IgD-negative memory B cell (primary cell): ENCODE measurements around the gene LRRIQ4. TPM values are rescaled to one million over a fixed set of nuclear protein-coding genes. Genes with fewer than 3 reads are reported as not detected.
A peak's percentile ranks its signal among the peaks of the same experiment; 100 is the strongest.

Source experiments
- H3K27ac Mint-ChIP-seq, 3 donors: one replicate each; pipeline ENCODE4 v1.8.0; 2020 to 2022; ENCODE audit warnings: mild to moderate bottlenecking in 3 of 3, mixed read lengths in 3 of 3, moderate library complexity in 1 of 3
- H3K27me3 Mint-ChIP-seq: one replicate; pipeline ENCODE4 v1.8.0; 2021; ENCODE audit warnings: mixed read lengths
- H3K36me3 Mint-ChIP-seq: one replicate; pipeline ENCODE4 v1.8.0; 2020; ENCODE audit warnings: mild to moderate bottlenecking, mixed read lengths
- H3K4me1 Mint-ChIP-seq, 3 donors: one replicate each; pipeline ENCODE4 v1.8.0; 2020 to 2022; ENCODE audit warnings: mixed read lengths in 3 of 3, mild to moderate bottlenecking in 1 of 3
- H3K4me3 Mint-ChIP-seq, 4 donors: one replicate each; pipeline ENCODE4 v1.8.0; 2020 to 2022; ENCODE audit warnings: mild to moderate bottlenecking in 4 of 4, mixed read lengths in 4 of 4, moderate library complexity in 3 of 4
- H3K9me3 Mint-ChIP-seq, 3 donors: one replicate each; pipeline ENCODE4 v1.8.0; 2020 to 2021; ENCODE audit warnings: mixed read lengths in 3 of 3, mild to moderate bottlenecking in 1 of 3
- polyA plus RNA-seq: library from polyadenylated mRNA; unstranded; fragments of 300-500 nt; fragmentation: Illumina TruSeq; gene quantifications from one replicate; pipeline ENCODE4 v1.2.3, GENCODE V29; 2021

LRRIQ4 gene
- polyA plus RNA-seq, 1 donor from 2014 or later = not detected

- Mint-ChIP-seq H3K4me3 (no peak overlapping the region), H3K27ac (no peak overlapping the region), H3K27me3 (no peaks in the 10 kb centered on the region), H3K36me3 (no peaks in the 10 kb centered on the region), H3K9me3 (no peaks in the 10 kb centered on the region), H3K4me1 (no peaks in the 10 kb centered on the region)
Measured at GRCh38 chr3:169822983-169823382, 10.3 kb downstream of the LRRIQ4 start.

- Mint-ChIP-seq H3K27me3 (no peaks in the 10 kb centered on the region), H3K4me3 (no peak overlapping the region), H3K9me3 (no peaks in the 10 kb centered on the region), H3K36me3 (peaks cover 2% of the 10 kb centered on the region), H3K27ac (no peak overlapping the region), H3K4me1 (peaks cover 0 to 2% (median 0%) of the 10 kb centered on the region in 3 donors)
Measured at GRCh38 chr3:169825316-169825715, 12.6 kb downstream of the LRRIQ4 start.

- peaks cover 1% of the 10 kb centered on the region for H3K27me3 Mint-ChIP-seq
- no peak overlapping the region for H3K4me3 Mint-ChIP-seq
- peaks cover under 1 to 2% (median 1%) of the 10 kb centered on the region in 3 donors for H3K4me1 Mint-ChIP-seq
- no peak overlapping the region for H3K27ac Mint-ChIP-seq
- H3K36me3 Mint-ChIP-seq = peaks cover 2% of the 10 kb centered on the region
- no peaks in the 10 kb centered on the region for H3K9me3 Mint-ChIP-seq
Measured at GRCh38 chr3:169827712-169828111, 15.0 kb downstream of the LRRIQ4 start.

- peaks cover 15 to 20% (median 16%) of the 10 kb centered on the region in 3 donors for H3K4me1 Mint-ChIP-seq
- no peaks in the 10 kb centered on the region for H3K36me3 Mint-ChIP-seq
- peak overlapping the region in 1 of 3 donors; percentile 39 for H3K27ac Mint-ChIP-seq
- H3K4me3 Mint-ChIP-seq = peak overlapping the region in 1 of 4 donors; percentile 24
- peaks cover 3% of the 10 kb centered on the region for H3K27me3 Mint-ChIP-seq
- no peaks in the 10 kb centered on the region for H3K9me3 Mint-ChIP-seq
Measured at GRCh38 chr3:169835533-169835932, 22.9 kb downstream of the LRRIQ4 start.

- Mint-ChIP-seq H3K4me1 (peaks cover 21 to 26% (median 23%) of the 10 kb centered on the region in 3 donors), H3K36me3 (no peaks in the 10 kb centered on the region), H3K27ac (peak overlapping the region; percentile 39 to 84 (median 78)), H3K9me3 (no peaks in the 10 kb centered on the region), H3K4me3 (peak overlapping the region in 2 of 4 donors; percentile 3 to 74), H3K27me3 (peaks cover 1% of the 10 kb centered on the region)
Measured at GRCh38 chr3:169836078-169836941, 23.6 kb downstream of the LRRIQ4 start.

GRCh38 chr3:169836942-169837275 lies 24.2 kb downstream of the LRRIQ4 start:
- Mint-ChIP-seq H3K9me3 (no peaks in the 10 kb centered on the region), H3K36me3 (no peaks in the 10 kb centered on the region), H3K4me1 (peaks cover 22 to 28% (median 27%) of the 10 kb centered on the region in 3 donors), H3K27me3 (peaks cover 1% of the 10 kb centered on the region), H3K27ac (peak overlapping the region in 1 of 3 donors; percentile 78), H3K4me3 (no peak overlapping the region)

- Mint-ChIP-seq H3K4me3 (peak overlapping the region in 1 of 4 donors; percentile 58), H3K27me3 (peaks cover 1% of the 10 kb centered on the region), H3K9me3 (no peaks in the 10 kb centered on the region), H3K27ac (no peak overlapping the region), H3K36me3 (no peaks in the 10 kb centered on the region), H3K4me1 (peaks cover 31 to 33% (median 32%) of the 10 kb centered on the region in 3 donors)
Measured at GRCh38 chr3:169838511-169839030, 25.9 kb downstream of the LRRIQ4 start.

- Mint-ChIP-seq H3K36me3 (no peaks in the 10 kb centered on the region), H3K4me3 (peak overlapping the region in 3 of 4 donors; percentile 23 to 72 (median 39)), H3K9me3 (no peaks in the 10 kb centered on the region), H3K27ac (peak overlapping the region in 2 of 3 donors; percentile 18 to 65), H3K4me1 (peaks cover 29 to 32% (median 30%) of the 10 kb centered on the region in 3 donors), H3K27me3 (peaks cover 1% of the 10 kb centered on the region)
Measured at GRCh38 chr3:169841171-169841570, 28.5 kb downstream of the LRRIQ4 start.

- Mint-ChIP-seq H3K27ac (no peak overlapping the region), H3K4me1 (peaks cover 31 to 37% (median 37%) of the 10 kb centered on the region in 3 donors), H3K4me3 (peak overlapping the region in 1 of 4 donors; percentile 65)
Measured at GRCh38 chr3:169842960-169843359, 30.3 kb downstream of the LRRIQ4 start.

GRCh38 chr3:169846458-169847193 lies 34.0 kb downstream of the LRRIQ4 start:
- H3K4me3 Mint-ChIP-seq = peak overlapping the region; percentile 7 to 81 (median 60)
- H3K27ac Mint-ChIP-seq = peak overlapping the region; percentile 1 to 89 (median 8)
- H3K4me1 Mint-ChIP-seq = peaks cover 23 to 35% (median 32%) of the 10 kb centered on the region in 3 donors
- no peaks in the 10 kb centered on the region for H3K27me3 Mint-ChIP-seq
- H3K9me3 Mint-ChIP-seq = no peaks in the 10 kb centered on the region
- H3K36me3 Mint-ChIP-seq = no peaks in the 10 kb centered on the region

More at GRCh38 chr3:169842960-169843359, 30.3 kb downstream of the LRRIQ4 start:
- Mint-ChIP-seq H3K9me3 (no peaks in the 10 kb centered on the region), H3K36me3 (no peaks in the 10 kb centered on the region), H3K27me3 (no peaks in the 10 kb centered on the region)

GRCh38 chr3:169847896-169848295 lies 35.2 kb downstream of the LRRIQ4 start:
- no peaks in the 10 kb centered on the region for H3K9me3 Mint-ChIP-seq
- no peaks in the 10 kb centered on the region for H3K36me3 Mint-ChIP-seq
- no peaks in the 10 kb centered on the region for H3K27me3 Mint-ChIP-seq
- peak overlapping the region in 2 of 4 donors; percentile 2 to 77 for H3K4me3 Mint-ChIP-seq
- peaks cover 21 to 32% (median 31%) of the 10 kb centered on the region in 3 donors for H3K4me1 Mint-ChIP-seq
- H3K27ac Mint-ChIP-seq = peak overlapping the region in 1 of 3 donors; percentile 0

- peaks cover 3% of the 10 kb centered on the region for H3K36me3 Mint-ChIP-seq
- H3K27me3 Mint-ChIP-seq = no peaks in the 10 kb centered on the region
- H3K4me1 Mint-ChIP-seq = peaks cover 16 to 28% (median 23%) of the 10 kb centered on the region in 3 donors
- H3K9me3 Mint-ChIP-seq = no peaks in the 10 kb centered on the region
- H3K4me3 Mint-ChIP-seq = no peak overlapping the region
- no peak overlapping the region for H3K27ac Mint-ChIP-seq
Measured at GRCh38 chr3:169848741-169849140, 36.1 kb downstream of the LRRIQ4 start.

- Mint-ChIP-seq H3K9me3 (no peaks in the 10 kb centered on the region), H3K36me3 (peaks cover 4% of the 10 kb centered on the region), H3K4me1 (peaks cover 16 to 28% (median 21%) of the 10 kb centered on the region in 3 donors), H3K4me3 (no peak overlapping the region), H3K27me3 (no peaks in the 10 kb centered on the region), H3K27ac (no peak overlapping the region)
Measured at GRCh38 chr3:169850618-169851017, 37.9 kb downstream of the LRRIQ4 start.

- H3K27me3 Mint-ChIP-seq = peaks cover 5% of the 10 kb centered on the region
- peaks cover 4% of the 10 kb centered on the region for H3K36me3 Mint-ChIP-seq
- no peak overlapping the region for H3K27ac Mint-ChIP-seq
- no peaks in the 10 kb centered on the region for H3K9me3 Mint-ChIP-seq
- no peak overlapping the region for H3K4me3 Mint-ChIP-seq
- H3K4me1 Mint-ChIP-seq = peaks cover 0 to 2% (median 0%) of the 10 kb centered on the region in 3 donors
Measured at GRCh38 chr3:169855514-169855913, 42.8 kb downstream of the LRRIQ4 start.

- no peak overlapping the region for H3K4me3 Mint-ChIP-seq
- no peaks in the 10 kb centered on the region for H3K4me1 Mint-ChIP-seq
- no peak overlapping the region for H3K27ac Mint-ChIP-seq
- H3K9me3 Mint-ChIP-seq = no peaks in the 10 kb centered on the region
- peaks cover 4% of the 10 kb centered on the region for H3K36me3 Mint-ChIP-seq
- H3K27me3 Mint-ChIP-seq = peaks cover 5% of the 10 kb centered on the region
Measured at GRCh38 chr3:169857811-169858210, 45.1 kb downstream of the LRRIQ4 start.
